GM19240 (cell line): ENCODE results near the gene DESI2.

ENCODE experiments used
- DNase-seq: peaks from one replicate; pipeline ENCODE4 v3.0.0; 2011; ENCODE audit warnings: low spot score; ENCODE audit not compliant: insufficient read length

DESI2 gene

DNA sequence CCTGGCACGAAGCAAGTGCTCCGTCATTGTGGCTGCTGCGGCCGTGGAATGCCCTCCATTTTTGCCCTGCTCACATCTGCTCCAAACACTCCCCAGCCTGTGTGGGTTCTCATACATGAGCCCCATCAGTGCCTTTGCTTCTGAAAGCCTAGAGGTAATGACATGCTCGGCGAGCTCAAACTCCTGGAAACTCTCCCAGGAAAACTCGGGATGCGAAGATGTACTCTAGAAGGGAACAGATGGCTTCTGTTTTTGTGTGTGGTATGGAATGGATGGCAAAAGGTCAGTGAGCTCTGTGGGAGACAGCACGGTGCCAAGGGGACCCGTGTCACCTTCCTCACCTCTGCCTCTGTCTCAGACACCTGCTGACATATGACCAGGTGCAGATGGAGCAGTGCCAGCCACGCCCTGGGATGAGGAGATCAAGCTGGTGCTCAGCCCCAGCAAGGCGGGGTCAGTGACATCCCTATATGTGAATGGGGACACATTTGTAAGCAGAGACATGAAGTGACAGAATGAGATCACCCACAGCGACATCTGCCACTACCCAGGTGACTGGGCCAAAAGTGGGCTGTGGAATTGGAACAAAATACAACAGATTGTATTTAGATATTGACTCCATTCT, 98.5 kb downstream of the DESI2 start:
- DNase-seq = no peak

- no peak for DNase-seq
Observed at GRCh38 chr1:244755673-244756072, 102.7 kb downstream of the DESI2 start.

DNA sequence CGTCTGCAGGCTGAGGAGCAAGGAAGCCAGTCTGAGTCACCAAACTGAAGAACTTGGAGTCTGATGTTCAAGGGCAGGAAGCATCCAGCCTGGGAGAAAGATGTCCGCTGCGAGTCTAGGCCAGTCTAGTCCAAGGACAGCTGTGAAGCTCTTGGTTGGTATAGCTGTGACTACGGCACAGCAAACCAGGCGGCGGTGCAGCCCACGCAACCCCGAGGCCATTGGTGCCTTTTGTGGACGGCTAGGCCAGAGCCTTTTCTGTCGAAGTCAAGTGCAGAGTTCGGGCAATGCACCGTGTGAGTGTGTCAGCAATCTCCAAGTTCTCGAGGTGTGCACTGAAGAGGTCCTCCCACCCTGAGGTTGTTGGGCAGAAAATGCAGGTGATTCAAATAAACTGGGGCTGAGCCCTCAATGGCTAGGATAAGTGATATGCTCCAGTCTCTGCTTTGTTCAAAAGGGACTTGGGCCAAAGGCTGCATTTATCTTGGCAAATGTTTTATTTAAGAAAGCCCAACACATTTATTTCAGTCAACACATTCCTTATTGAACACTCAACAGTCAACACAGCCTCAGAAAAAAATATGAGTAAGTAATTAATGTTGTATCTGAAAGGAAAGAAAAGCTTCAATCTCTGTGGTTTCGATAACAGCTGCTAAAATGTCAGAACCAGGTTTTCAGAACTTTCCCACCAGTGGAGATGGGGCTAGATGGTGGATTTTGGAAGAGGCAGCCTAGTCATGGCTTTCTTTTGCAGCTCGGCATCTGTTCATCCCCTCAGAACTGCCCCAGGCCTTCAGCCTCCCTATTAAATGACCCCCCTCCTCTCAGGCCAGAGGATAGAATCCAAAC, 104.4 kb downstream of the DESI2 start:
- DNase-seq = no peak
